Endodermal cell (in vitro differentiated cells): ENCODE results near the gene MRTFB. TPM values are rescaled to one million over a fixed set of nuclear protein-coding genes. Genes with fewer than 3 reads are reported as not detected.

ENCODE experiments used
- DNase-seq: peaks from one replicate; pipeline ENCODE4 v3.0.0-alpha.2; 2017
- H3K27ac ChIP-seq: 2 replicates; pipeline ENCODE4 v1.5.1; 2013; ENCODE audit warnings: mild to moderate bottlenecking, low read depth, low read length, moderate library complexity
- H3K27me3 ChIP-seq: 2 replicates; pipeline ENCODE4 v1.6.1; 2013; ENCODE audit warnings: mild to moderate bottlenecking, low read length, moderate library complexity; ENCODE audit not compliant: insufficient read depth, control insufficient read depth, poor library complexity, severe bottlenecking
- H3K36me3 ChIP-seq: 2 replicates; pipeline ENCODE4 v1.7.0; 2013; ENCODE audit warnings: mild to moderate bottlenecking, low read length, moderate library complexity; ENCODE audit not compliant: control insufficient read depth, insufficient read depth
- H3K4me1 ChIP-seq: one replicate; pipeline ENCODE4 v1.7.0; 2013; ENCODE audit warnings: low read length; ENCODE audit not compliant: control insufficient read depth, insufficient read depth
- H3K4me3 ChIP-seq: 2 replicates; pipeline ENCODE4 v1.5.1; 2013; ENCODE audit warnings: mild to moderate bottlenecking, low read length, moderate library complexity
- H3K9ac ChIP-seq: 2 replicates; pipeline ENCODE4 v1.6.1; 2013; ENCODE audit warnings: mild to moderate bottlenecking, low read length, moderate library complexity; ENCODE audit not compliant: poor library complexity, severe bottlenecking; ENCODE audit errors: extremely low read depth
- H3K9me3 ChIP-seq: 2 replicates; pipeline ENCODE4 v1.6.1; 2013; ENCODE audit warnings: mild to moderate bottlenecking, low read length, moderate library complexity; ENCODE audit not compliant: control insufficient read depth
- H3K27ac Mint-ChIP-seq: 2 replicates; pipeline ENCODE4 v1.8.0; 2020; ENCODE audit warnings: mixed read lengths
- H3K27me3 Mint-ChIP-seq: 2 replicates; pipeline ENCODE4 v1.8.0; 2021; ENCODE audit warnings: mild to moderate bottlenecking, mixed read lengths; ENCODE audit not compliant: insufficient read depth
- H3K36me3 Mint-ChIP-seq: 2 replicates; pipeline ENCODE4 v1.8.0; 2020; ENCODE audit warnings: low read depth, mixed read lengths
- H3K4me1 Mint-ChIP-seq: 2 replicates; pipeline ENCODE4 v1.8.0; 2020; ENCODE audit warnings: mixed read lengths
- H3K4me3 Mint-ChIP-seq: 2 replicates; pipeline ENCODE4 v1.8.0; 2020; ENCODE audit warnings: mild to moderate bottlenecking, moderate library complexity, mixed read lengths
- H3K9me3 Mint-ChIP-seq: 2 replicates; pipeline ENCODE4 v1.8.0; 2020; ENCODE audit warnings: mild to moderate bottlenecking, mixed read lengths
- WGBS, 2 experiments: methylation state at CpG; one replicate each; pipeline versions ENCODE4 v1.1.5 to v1.1.7; 2013; ENCODE audit warnings: missing lambda C conversion rate in 2 of 2, mixed read lengths in 1 of 2; ENCODE audit not compliant: insufficient coverage in 1 of 2, insufficient read length in 1 of 2; 5-methylcytosine and 5-hydroxymethylcytosine counted together
- total RNA-seq, 2 donors: library from RNA; stranded (reverse); fragmentation: NEBNext Ultra II Directional in 1 of 2; extraction: Animal tissue kit (Norgen Biotek cat#: 25700) in 1 of 2; gene quantifications; 2 replicates in 1 of 2; 3 replicates in 1 of 2; pipeline ENCODE4 v1.2.1, GENCODE V29; 2021
- TF ChIP-seq, protein P1 (sequence below): fragments of 200-600 bp; sonication (generic); conservative IDR thresholded peaks from 2 replicates; pipeline ENCODE4 v1.5.0; 2021; ENCODE audit warnings: antibody characterized with exemption, mild to moderate bottlenecking

MRTFB gene
- total RNA-seq, 2 donors from 2014 or later = 49.4 to 58.6 TPM

DNA sequence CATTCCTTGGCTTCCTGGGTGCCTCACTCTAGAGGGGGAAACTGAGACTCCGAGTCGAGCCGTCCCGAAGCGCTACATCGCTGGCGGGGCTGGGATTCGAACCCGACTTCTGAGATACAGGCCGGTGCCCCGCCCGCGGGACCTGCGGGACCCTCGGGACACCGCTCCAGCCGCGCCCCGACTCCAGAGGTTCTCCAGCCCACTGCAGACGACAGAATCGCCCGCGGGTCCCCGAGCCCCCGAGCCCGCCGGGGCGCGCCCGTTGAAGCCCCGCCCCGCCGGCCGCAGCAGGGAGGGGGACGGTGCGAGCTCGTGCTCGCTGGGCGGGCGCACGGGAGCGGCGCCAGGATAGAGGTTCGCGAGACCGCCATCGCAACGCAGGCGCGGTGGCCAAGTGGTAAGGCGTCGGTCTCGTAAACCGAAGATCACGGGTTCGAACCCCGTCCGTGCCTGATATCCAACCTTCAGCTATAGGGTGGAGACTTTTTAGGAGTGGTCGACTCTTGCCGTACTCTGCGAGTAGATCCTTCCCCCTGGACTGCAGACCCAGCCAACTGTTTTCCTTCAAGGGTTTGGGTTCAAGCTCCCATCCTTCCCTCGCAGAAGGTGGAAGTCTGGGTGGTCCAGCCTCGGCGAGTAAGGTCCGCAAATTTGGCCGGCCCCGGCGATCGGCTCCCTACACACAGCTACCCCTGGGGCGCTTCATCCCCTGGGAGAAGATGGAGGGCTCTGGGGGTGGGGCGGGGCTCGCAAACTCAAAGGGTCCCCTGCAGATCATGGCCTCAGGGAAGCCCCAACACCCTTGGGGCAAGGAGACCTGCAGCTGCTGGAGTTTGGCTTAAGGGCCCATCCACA is 214.6 kb downstream of the MRTFB start:
- no peaks in the 10 kb centered on the region for H3K27me3 ChIP-seq
- peak overlapping the region; percentile 91 for H3K4me3 ChIP-seq
- no peaks in the 10 kb centered on the region for H3K36me3 ChIP-seq
- peak; percentile 98 for DNase-seq
- no peak overlapping the region for H3K27ac ChIP-seq
- TF ChIP-seq, protein P1, sequence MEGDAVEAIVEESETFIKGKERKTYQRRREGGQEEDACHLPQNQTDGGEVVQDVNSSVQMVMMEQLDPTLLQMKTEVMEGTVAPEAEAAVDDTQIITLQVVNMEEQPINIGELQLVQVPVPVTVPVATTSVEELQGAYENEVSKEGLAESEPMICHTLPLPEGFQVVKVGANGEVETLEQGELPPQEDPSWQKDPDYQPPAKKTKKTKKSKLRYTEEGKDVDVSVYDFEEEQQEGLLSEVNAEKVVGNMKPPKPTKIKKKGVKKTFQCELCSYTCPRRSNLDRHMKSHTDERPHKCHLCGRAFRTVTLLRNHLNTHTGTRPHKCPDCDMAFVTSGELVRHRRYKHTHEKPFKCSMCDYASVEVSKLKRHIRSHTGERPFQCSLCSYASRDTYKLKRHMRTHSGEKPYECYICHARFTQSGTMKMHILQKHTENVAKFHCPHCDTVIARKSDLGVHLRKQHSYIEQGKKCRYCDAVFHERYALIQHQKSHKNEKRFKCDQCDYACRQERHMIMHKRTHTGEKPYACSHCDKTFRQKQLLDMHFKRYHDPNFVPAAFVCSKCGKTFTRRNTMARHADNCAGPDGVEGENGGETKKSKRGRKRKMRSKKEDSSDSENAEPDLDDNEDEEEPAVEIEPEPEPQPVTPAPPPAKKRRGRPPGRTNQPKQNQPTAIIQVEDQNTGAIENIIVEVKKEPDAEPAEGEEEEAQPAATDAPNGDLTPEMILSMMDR = no peak
- H3K9ac ChIP-seq = peak overlapping the region; percentile 79
- Mint-ChIP-seq H3K4me1 (peaks cover 10% of the 10 kb centered on the region), H3K27ac (peak overlapping the region; percentile 86), H3K36me3 (no peaks in the 10 kb centered on the region), H3K27me3 (peaks cover 13% of the 10 kb centered on the region), H3K9me3 (peaks cover 12% of the 10 kb centered on the region), H3K4me3 (peak overlapping the region; percentile 87)
- H3K4me1 ChIP-seq = no peaks in the 10 kb centered on the region
- H3K9me3 ChIP-seq = peaks cover 5% of the 10 kb centered on the region
- WGBS, 2 experiments = 0% methylated on average over 11 to 72 of the region's 72 CpGs

DNA sequence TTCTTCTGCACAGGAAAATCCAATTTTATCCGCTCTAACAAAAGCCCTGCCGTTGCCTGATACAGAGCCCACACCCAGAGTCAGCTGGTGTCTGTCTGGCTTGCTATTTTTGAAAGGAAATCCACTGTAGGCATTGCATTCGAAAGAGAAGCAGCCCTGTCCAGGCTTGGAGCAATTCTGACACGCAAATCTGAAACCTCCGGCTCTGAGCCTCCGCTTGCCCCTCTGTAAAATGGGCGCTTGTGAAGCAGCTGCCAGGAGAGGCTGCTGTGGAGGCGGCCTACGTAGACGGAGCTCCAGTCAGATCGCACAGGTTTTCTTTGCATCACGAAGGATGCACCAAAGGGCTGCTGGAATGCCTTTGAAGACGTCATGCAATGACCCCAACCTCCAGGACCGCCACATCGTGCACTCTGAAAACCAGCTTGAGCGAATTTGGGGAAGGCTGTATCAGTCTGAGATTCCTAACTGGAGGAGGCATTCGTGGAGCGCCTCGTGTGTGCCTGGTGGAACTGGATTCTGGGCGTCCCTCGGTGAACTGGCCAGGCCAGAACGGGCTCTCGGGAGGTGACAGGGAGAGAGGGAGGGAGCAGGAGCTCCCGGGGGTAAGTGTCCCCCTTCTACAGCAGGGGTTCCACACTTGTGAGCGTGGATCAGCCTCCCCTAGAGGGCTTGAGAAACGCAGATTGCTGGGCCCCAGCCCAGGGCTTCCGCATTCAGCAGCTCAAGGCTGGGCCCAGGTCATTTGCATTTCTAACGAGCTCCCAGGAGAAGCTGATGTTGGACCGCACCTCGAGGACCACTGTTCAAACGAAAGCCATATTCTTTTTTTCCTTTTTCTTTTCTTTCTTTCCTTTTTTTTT is 215.5 kb downstream of the MRTFB start:
- Mint-ChIP-seq H3K4me3 (peak overlapping the region; percentile 87), H3K36me3 (no peaks in the 10 kb centered on the region), H3K4me1 (peaks cover 10% of the 10 kb centered on the region), H3K27me3 (peaks cover 13% of the 10 kb centered on the region), H3K27ac (peak overlapping the region; percentile 64), H3K9me3 (peaks cover 12% of the 10 kb centered on the region)
- Histone ChIP-seq H3K4me3 (peak overlapping the region; percentile 91), H3K9ac (no peak overlapping the region), H3K36me3 (no peaks in the 10 kb centered on the region), H3K9me3 (peaks cover 5% of the 10 kb centered on the region), H3K27me3 (no peaks in the 10 kb centered on the region), H3K27ac (no peak overlapping the region), H3K4me1 (no peaks in the 10 kb centered on the region)
- TF ChIP-seq, protein P1 = no peak
- 36 to 41% methylated on average over 21 to 31 of the region's 31 CpGs for WGBS, 2 experiments
- DNase-seq = peak; percentile 68

DNA sequence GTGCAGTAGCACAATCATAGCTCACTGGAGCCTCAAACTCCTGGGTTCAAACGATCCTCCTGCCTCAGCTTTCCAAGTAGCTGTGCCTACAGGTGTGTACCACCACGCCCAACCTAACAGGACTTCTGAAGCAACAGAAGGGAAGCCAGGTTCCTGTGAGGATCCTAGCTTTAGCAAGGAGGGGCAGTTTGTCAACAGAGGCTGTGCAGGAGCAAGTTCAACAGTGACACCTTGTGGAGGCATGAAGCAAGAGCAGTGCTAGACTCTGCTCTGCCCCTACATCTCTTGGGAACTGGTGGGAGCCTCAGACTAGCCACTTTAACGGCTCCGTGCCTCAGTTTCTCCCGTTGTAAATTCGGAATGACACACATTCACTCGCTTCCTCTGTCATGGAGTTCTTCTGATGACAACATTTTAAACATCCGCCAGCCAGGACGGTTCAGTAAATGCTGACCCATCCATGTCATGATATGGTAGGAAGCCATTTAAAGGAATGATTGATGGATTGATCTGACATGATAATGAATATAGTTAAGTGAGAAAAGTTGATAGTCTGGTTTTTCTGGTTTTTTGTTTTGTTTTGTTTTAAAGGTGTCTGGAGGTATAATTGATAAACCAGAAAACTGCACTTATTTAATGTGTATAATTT is 218.7 kb downstream of the MRTFB start:
- Histone ChIP-seq H3K36me3 (no peaks in the 10 kb centered on the region), H3K9me3 (peaks cover 5% of the 10 kb centered on the region), H3K4me1 (no peaks in the 10 kb centered on the region), H3K27me3 (no peaks in the 10 kb centered on the region), H3K27ac (no peak overlapping the region), H3K9ac (no peak overlapping the region), H3K4me3 (no peak overlapping the region)
- Mint-ChIP-seq H3K9me3 (peaks cover 12% of the 10 kb centered on the region), H3K27me3 (peaks cover 13% of the 10 kb centered on the region), H3K4me3 (no peak overlapping the region), H3K4me1 (peaks cover 4% of the 10 kb centered on the region), H3K27ac (no peak overlapping the region), H3K36me3 (no peaks in the 10 kb centered on the region)
- peak; percentile 82 for DNase-seq
- TF ChIP-seq, protein P1 = peak; percentile 91
- WGBS, 2 experiments = 55 to 64% methylated on average over 8 to 9 of the region's 9 CpGs
